Activated T-helper 2 cell treated with anti-CD3 and anti-CD28 coated beads, Interferon-gamma antibody, Interleukin-2, Interleukin-4, amounts not matched to agents 10 μg/mL and 5 μg/mL and 100 μg/mL, durations not matched to agents 14 hours and 24 hours and 36 hours (primary cell): ENCODE data around the gene H1-8. TPM values are rescaled to one million over a fixed set of nuclear protein-coding genes. Genes with fewer than 3 reads are reported as not detected.

Experiments used
- DNase-seq: peaks from one replicate; pipeline ENCODE4 v3.0.0; 2021; ENCODE audit warnings: low spot score
- H3K27ac Mint-ChIP-seq: one replicate; pipeline ENCODE4 v1.8.0; 2021; ENCODE audit warnings: mixed read lengths
- H3K27me3 Mint-ChIP-seq: one replicate; pipeline ENCODE4 v1.8.0; 2021; ENCODE audit warnings: low read depth, mixed read lengths
- H3K36me3 Mint-ChIP-seq: one replicate; pipeline ENCODE4 v1.8.0; 2021; ENCODE audit warnings: low read depth, mixed read lengths
- H3K4me1 Mint-ChIP-seq: one replicate; pipeline ENCODE4 v1.8.0; 2021; ENCODE audit warnings: low read depth, mixed read lengths
- H3K4me3 Mint-ChIP-seq: one replicate; pipeline ENCODE4 v1.8.0; 2021; ENCODE audit warnings: low read depth, mild to moderate bottlenecking, moderate library complexity, mixed read lengths
- H3K9me3 Mint-ChIP-seq: one replicate; pipeline ENCODE4 v1.8.0; 2021; ENCODE audit warnings: mixed read lengths
- intact Hi-C: fragments of 100-400 bp; cut with micrococcal nuclease; formaldehyde crosslinking; loops from one replicate; pipeline ENCODE4 v1.15.1; 2023
- total RNA-seq: library from RNA; stranded (reverse); gene quantifications from 2 replicates; pipeline ENCODE4 v1.2.3, GENCODE V29; 2022

The H1-8 gene
- total RNA-seq, 1 donor from 2014 or later, result not detected

DNA sequence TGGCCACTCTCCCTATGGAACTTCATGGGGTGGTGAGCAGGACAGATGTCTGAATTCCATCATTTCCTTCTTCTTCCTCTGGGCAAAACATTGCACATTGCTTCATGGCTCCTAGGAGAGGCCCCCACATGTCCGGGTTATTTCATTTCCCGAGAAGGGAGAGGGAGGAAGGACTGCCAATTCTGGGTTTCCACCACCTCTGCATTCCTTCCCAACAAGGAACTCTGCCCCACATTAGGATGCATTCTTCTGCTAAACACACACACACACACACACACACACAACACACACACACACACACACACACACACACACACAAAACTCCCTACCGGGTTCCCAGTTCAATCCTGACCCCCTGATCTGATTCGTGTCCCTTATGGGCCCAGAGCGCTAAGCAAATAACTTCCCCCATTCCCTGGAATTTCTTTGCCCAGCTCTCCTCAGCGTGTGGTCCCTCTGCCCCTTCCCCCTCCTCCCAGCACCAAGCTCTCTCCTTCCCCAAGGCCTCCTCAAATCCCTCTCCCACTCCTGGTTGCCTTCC, 12.7 kb upstream of the H1-8 start:
- no peaks in the 10 kb centered on the region for H3K9me3 Mint-ChIP-seq
- DNase-seq, result no peak
- H3K36me3 Mint-ChIP-seq, result no peaks in the 10 kb centered on the region
- intact Hi-C loops, result no loop called here
- H3K4me1 Mint-ChIP-seq, result peaks cover 2% of the 10 kb centered on the region
- H3K27me3 Mint-ChIP-seq, result no peaks in the 10 kb centered on the region
- no peak overlapping the region for H3K4me3 Mint-ChIP-seq
- H3K27ac Mint-ChIP-seq, result no peak overlapping the region

DNA sequence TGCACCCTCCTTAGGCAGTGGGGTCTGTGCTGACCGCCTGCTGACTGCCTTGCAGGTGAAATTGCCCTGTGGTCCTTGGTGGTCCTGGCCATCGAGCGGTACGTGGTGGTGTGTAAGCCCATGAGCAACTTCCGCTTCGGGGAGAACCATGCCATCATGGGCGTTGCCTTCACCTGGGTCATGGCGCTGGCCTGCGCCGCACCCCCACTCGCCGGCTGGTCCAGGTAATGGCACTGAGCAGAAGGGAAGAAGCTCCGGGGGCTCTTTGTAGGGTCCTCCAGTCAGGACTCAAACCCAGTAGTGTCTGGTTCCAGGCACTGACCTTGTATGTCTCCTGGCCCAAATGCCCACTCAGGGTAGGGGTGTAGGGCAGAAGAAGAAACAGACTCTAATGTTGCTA, 12.2 kb upstream of the H1-8 start:
- Mint-ChIP-seq H3K4me1 (peaks cover 2% of the 10 kb centered on the region), H3K27me3 (no peaks in the 10 kb centered on the region), H3K36me3 (no peaks in the 10 kb centered on the region), H3K9me3 (no peaks in the 10 kb centered on the region), H3K27ac (no peak overlapping the region), H3K4me3 (no peak overlapping the region)
- DNase-seq, result no peak
- intact Hi-C loops, result no loop called here

DNA sequence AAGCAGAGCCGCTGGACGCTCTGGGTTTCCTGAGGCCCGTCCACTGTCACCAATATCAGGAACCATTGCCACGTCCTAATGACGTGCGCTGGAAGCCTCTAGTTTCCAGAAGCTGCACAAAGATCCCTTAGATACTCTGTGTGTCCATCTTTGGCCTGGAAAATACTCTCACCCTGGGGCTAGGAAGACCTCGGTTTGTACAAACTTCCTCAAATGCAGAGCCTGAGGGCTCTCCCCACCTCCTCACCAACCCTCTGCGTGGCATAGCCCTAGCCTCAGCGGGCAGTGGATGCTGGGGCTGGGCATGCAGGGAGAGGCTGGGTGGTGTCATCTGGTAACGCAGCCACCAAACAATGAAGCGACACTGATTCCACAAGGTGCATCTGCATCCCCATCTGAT, 11.3 kb upstream of the H1-8 start:
- Mint-ChIP-seq H3K27me3 (no peaks in the 10 kb centered on the region), H3K27ac (no peak overlapping the region)
- intact Hi-C loops, result no loop called here

DNA sequence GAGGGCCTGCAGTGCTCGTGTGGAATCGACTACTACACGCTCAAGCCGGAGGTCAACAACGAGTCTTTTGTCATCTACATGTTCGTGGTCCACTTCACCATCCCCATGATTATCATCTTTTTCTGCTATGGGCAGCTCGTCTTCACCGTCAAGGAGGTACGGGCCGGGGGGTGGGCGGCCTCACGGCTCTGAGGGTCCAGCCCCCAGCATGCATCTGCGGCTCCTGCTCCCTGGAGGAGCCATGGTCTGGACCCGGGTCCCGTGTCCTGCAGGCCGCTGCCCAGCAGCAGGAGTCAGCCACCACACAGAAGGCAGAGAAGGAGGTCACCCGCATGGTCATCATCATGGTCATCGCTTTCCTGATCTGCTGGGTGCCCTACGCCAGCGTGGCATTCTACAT, 10.7 kb upstream of the H1-8 start:
- no peak overlapping the region for H3K27ac Mint-ChIP-seq
- no peaks in the 10 kb centered on the region for H3K9me3 Mint-ChIP-seq
- H3K36me3 Mint-ChIP-seq, result no peaks in the 10 kb centered on the region
- intact Hi-C loops, result no loop called here
- no peaks in the 10 kb centered on the region for H3K27me3 Mint-ChIP-seq
- no peak overlapping the region for H3K4me3 Mint-ChIP-seq
- no peak for DNase-seq
- H3K4me1 Mint-ChIP-seq, result peaks cover 2% of the 10 kb centered on the region

More for the DNA sequence above, 11.3 kb upstream of the H1-8 start:
- no peak for DNase-seq
- Mint-ChIP-seq H3K4me1 (peaks cover 2% of the 10 kb centered on the region), H3K4me3 (no peak overlapping the region), H3K9me3 (no peaks in the 10 kb centered on the region), H3K36me3 (no peaks in the 10 kb centered on the region)

DNA sequence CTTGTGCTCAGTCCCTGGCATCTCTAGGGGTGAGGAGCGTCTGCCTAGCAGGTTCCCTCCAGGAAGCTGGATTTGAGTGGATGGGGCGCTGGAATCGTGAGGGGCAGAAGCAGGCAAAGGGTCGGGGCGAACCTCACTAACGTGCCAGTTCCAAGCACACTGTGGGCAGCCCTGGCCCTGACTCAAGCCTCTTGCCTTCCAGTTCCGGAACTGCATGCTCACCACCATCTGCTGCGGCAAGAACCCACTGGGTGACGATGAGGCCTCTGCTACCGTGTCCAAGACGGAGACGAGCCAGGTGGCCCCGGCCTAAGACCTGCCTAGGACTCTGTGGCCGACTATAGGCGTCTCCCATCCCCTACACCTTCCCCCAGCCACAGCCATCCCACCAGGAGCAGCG, 9.6 kb upstream of the H1-8 start:
- no peaks in the 10 kb centered on the region for H3K9me3 Mint-ChIP-seq
- H3K4me1 Mint-ChIP-seq, result peaks cover 2% of the 10 kb centered on the region
- no peaks in the 10 kb centered on the region for H3K27me3 Mint-ChIP-seq
- DNase-seq, result no peak
- no peak overlapping the region for H3K4me3 Mint-ChIP-seq
- intact Hi-C loops, result no loop called here
- no peaks in the 10 kb centered on the region for H3K36me3 Mint-ChIP-seq
- no peak overlapping the region for H3K27ac Mint-ChIP-seq

DNA sequence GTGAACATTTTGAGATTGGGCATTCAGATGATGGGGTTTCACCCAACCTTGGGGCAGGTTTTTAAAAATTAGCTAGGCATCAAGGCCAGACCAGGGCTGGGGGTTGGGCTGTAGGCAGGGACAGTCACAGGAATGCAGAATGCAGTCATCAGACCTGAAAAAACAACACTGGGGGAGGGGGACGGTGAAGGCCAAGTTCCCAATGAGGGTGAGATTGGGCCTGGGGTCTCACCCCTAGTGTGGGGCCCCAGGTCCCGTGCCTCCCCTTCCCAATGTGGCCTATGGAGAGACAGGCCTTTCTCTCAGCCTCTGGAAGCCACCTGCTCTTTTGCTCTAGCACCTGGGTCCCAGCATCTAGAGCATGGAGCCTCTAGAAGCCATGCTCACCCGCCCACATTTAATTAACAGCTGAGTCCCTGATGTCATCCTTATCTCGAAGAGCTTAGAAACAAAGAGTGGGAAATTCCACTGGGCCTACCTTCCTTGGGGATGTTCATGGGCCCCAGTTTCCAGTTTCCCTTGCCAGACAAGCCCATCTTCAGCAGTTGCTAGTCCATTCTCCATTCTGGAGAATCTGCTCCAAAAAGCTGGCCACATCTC, 8.4 kb upstream of the H1-8 start:
- H3K4me1 Mint-ChIP-seq, result peaks cover 2% of the 10 kb centered on the region
- DNase-seq, result no peak
- no peak overlapping the region for H3K4me3 Mint-ChIP-seq
- H3K27ac Mint-ChIP-seq, result no peak overlapping the region
- H3K36me3 Mint-ChIP-seq, result no peaks in the 10 kb centered on the region
- intact Hi-C loops, result no loop called here
- H3K27me3 Mint-ChIP-seq, result no peaks in the 10 kb centered on the region
- H3K9me3 Mint-ChIP-seq, result no peaks in the 10 kb centered on the region

DNA sequence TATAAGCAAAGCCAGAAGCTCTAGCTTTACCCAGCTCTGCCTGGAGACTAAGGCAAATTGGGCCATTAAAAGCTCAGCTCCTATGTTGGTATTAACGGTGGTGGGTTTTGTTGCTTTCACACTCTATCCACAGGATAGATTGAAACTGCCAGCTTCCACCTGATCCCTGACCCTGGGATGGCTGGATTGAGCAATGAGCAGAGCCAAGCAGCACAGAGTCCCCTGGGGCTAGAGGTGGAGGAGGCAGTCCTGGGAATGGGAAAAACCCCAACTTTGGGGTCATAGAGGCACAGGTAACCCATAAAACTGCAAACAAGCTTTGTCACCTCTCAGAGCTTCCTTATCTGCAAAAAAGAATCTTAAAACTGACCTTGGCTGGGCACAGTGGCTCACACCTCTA, 7.9 kb upstream of the H1-8 start:
- intact Hi-C loops, result no loop called here
- Mint-ChIP-seq H3K27me3 (no peaks in the 10 kb centered on the region), H3K36me3 (no peaks in the 10 kb centered on the region), H3K4me3 (no peak overlapping the region), H3K4me1 (peaks cover 2% of the 10 kb centered on the region), H3K27ac (no peak overlapping the region), H3K9me3 (no peaks in the 10 kb centered on the region)
- no peak for DNase-seq

DNA sequence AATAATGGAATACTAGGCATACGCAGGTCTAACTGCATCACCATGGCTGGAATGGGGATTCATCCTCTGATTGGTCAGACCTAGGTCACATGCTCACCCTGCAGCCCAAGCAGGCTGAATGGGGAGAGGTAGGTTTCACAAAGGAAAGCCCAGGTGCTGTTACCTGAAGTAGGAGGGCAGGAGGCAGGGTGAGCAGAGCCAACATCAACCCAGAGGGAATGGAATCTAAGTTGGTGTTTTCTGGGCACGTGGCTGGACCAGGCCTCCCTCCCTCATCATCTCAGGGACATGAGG, 6.7 kb upstream of the H1-8 start:
- Mint-ChIP-seq H3K9me3 (no peaks in the 10 kb centered on the region), H3K4me3 (no peak overlapping the region), H3K27me3 (no peaks in the 10 kb centered on the region), H3K4me1 (peaks cover 2% of the 10 kb centered on the region), H3K27ac (no peak overlapping the region), H3K36me3 (no peaks in the 10 kb centered on the region)
- no peak for DNase-seq
- intact Hi-C loops, result no loop called here

DNA sequence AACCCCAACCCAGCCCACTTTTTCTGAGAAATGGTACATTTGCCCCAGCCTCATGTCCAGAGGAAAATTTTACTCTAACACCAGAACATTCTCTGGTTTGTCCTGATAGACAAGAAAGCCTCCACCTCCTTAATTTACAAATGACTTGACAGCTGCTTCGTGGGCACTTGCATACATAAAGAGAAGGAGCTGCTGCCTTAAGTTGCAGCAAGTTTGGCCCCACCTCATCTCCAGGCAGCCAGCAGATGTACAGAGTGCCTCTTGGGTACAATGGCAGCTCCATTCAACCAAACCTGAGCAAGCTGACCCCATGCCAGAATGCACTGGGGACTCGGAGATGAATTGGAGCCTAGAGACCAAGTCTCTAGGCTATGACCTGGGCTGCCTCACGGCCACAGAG, 6.2 kb upstream of the H1-8 start:
- Mint-ChIP-seq H3K9me3 (no peaks in the 10 kb centered on the region), H3K27me3 (no peaks in the 10 kb centered on the region), H3K36me3 (no peaks in the 10 kb centered on the region), H3K27ac (no peak overlapping the region), H3K4me3 (no peak overlapping the region), H3K4me1 (peaks cover 2% of the 10 kb centered on the region)
- DNase-seq, result no peak
- intact Hi-C loops, result no loop called here

DNA sequence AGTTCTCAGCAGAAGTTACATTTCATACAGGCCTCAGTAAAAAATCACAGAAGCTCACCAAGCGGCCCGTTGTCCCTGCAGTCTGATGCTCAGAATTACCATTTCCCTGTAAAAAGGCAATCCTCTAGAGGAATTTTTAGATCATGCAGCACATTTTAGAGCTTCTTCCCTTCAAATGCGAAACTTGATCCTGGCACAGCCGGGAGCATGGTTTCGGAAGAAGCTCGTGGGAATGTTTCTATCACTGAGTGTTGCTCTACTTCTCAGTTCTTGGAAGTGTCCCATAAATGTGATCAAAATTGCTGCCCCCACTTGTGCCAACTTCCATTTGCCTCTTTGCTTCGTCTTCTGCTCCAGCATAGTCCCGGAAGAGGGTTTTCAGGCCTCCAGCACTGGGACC, 3.8 kb upstream of the H1-8 start:
- H3K4me1 Mint-ChIP-seq, result peaks cover 2% of the 10 kb centered on the region
- no peaks in the 10 kb centered on the region for H3K9me3 Mint-ChIP-seq
- DNase-seq, result no peak
- H3K27me3 Mint-ChIP-seq, result no peaks in the 10 kb centered on the region
- intact Hi-C loops, result no loop called here
- no peak overlapping the region for H3K4me3 Mint-ChIP-seq
- no peaks in the 10 kb centered on the region for H3K36me3 Mint-ChIP-seq
- H3K27ac Mint-ChIP-seq, result no peak overlapping the region

DNA sequence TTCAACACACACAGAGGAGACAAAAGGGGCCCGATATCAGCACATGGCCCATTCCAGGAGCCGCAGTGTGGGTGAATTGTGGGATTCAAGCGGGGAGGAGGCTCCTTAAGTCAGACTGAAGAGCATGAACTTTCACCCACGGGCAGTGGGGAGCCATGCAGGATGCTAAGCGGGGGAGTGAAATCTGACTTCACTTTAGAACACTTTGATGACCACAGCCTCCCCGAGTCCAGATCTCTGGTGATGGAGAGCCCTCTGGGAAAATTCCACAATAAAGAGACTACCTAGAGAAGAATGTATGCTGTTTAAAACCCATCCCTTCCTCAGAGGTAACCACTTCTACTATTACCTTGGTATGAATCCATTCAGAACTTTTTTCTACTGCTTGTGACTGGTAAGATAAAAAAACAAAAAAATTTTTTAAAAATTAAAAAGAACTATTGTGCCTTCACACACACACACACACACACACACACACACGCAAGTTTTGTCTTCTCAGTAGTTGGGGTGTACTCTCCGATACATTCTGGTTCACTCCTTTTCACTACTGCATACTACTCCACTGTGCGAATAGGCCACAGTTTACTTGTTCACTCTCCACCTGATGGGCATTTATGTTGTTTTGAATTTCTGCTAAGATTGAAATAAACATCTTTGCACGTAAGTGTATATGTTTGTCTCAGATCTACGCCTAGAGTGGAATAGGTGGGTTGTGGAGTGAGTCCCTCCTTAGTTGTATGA, 2.0 kb upstream of the H1-8 start:
- H3K27ac Mint-ChIP-seq, result no peak overlapping the region
- H3K27me3 Mint-ChIP-seq, result no peaks in the 10 kb centered on the region
- no peaks in the 10 kb centered on the region for H3K9me3 Mint-ChIP-seq
- no peak overlapping the region for H3K4me3 Mint-ChIP-seq
- H3K36me3 Mint-ChIP-seq, result no peaks in the 10 kb centered on the region
- DNase-seq, result no peak
- no peaks in the 10 kb centered on the region for H3K4me1 Mint-ChIP-seq
- intact Hi-C loops, result no loop called here

DNA sequence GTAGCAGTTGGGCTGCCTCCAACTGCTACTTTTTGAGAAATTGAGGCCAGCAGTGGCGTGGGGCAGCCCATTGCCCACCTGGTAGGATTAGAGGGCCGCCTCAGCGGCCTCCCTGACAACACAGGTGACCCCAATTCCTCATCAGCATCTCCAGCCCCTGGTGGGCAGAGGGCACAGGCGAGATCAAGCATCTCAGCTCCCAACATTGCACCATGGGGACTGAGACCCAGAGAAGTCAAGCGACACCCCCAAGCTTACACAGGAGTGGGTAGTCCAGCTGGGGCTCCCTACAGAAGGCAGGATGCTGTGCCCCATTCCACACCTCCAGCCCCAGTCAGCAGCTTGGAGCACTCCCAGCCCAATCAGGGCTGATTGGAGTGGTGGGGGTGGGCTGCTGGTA, 228 bp upstream of the H1-8 start:
- no peaks in the 10 kb centered on the region for H3K36me3 Mint-ChIP-seq
- intact Hi-C loops, result no loop called here
- H3K9me3 Mint-ChIP-seq, result no peaks in the 10 kb centered on the region

DNA sequence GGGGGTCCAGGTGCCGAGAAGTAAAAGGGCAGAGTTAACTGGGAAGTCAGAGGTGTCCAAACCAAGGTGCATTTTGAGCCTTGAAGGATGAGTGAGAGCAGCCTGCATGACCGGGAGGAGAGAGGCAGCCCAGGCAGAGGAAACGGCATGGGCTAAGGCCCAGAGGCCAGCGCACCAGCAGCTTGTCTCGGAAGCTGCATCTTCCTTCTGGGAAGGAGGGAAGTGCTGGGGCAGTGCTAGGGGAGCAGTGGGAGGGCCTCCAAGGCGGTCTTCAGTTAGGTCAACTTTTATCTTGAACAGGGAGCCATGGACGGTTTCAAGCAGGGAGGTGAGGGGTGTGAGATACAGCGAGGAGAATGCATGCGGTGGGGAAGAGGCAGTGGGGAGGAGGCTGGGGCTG, 1.0 kb downstream of the H1-8 start:
- Mint-ChIP-seq H3K36me3 (no peaks in the 10 kb centered on the region), H3K9me3 (no peaks in the 10 kb centered on the region), H3K27ac (no peak overlapping the region), H3K4me3 (no peak overlapping the region), H3K4me1 (no peaks in the 10 kb centered on the region), H3K27me3 (no peaks in the 10 kb centered on the region)
- DNase-seq, result no peak
- intact Hi-C loops, result no loop called here

More for the DNA sequence above, 228 bp upstream of the H1-8 start:
- DNase-seq, result no peak
- Mint-ChIP-seq H3K4me1 (no peaks in the 10 kb centered on the region), H3K27ac (no peak overlapping the region), H3K4me3 (no peak overlapping the region), H3K27me3 (no peaks in the 10 kb centered on the region)
